Right ventricle myocardium inferior (tissue), 1 donor: Measurements from ENCODE around the gene IHH. TPM values are rescaled to one million over a fixed set of nuclear protein-coding genes. Genes with fewer than 3 reads are reported as not detected.
A peak's percentile ranks its signal among the peaks of the same experiment; 100 is the strongest.

Experiments
- ATAC-seq: fragments of 200-7000 bp; cut with Tn5 transposase; one replicate; pipeline ENCODE4 v1.9.1; 2020; ENCODE audit warnings: mild to moderate bottlenecking, moderate library complexity
- DNase-seq: peaks from one replicate; pipeline ENCODE4 v3.0.0; 2021; ENCODE audit errors: missing footprints
- intact Hi-C: fragments of 100-400 bp; cut with DNase I; formaldehyde crosslinking; loops from one replicate; pipeline ENCODE4 v1.11.0; 2022
- long read RNA-seq: library from polyadenylated mRNA; unstranded; transcript quantifications from one replicate; pipeline ENCODE4 v2.0.0, GENCODE V29; 2021
- total RNA-seq: library from RNA; stranded (reverse); fragmentation: NEBNext Ultra II Directional; extraction: Animal tissue kit (Norgen Biotek cat#: 25700); gene quantifications from one replicate; pipeline ENCODE4 v1.2.1, GENCODE V29; 2021
- donor health status: DM: no; HTN: yes; CAD: no; lungs with severe emphysema.

The IHH gene
- total RNA-seq = not detected
- long read RNA-seq = 0 reads

DNA sequence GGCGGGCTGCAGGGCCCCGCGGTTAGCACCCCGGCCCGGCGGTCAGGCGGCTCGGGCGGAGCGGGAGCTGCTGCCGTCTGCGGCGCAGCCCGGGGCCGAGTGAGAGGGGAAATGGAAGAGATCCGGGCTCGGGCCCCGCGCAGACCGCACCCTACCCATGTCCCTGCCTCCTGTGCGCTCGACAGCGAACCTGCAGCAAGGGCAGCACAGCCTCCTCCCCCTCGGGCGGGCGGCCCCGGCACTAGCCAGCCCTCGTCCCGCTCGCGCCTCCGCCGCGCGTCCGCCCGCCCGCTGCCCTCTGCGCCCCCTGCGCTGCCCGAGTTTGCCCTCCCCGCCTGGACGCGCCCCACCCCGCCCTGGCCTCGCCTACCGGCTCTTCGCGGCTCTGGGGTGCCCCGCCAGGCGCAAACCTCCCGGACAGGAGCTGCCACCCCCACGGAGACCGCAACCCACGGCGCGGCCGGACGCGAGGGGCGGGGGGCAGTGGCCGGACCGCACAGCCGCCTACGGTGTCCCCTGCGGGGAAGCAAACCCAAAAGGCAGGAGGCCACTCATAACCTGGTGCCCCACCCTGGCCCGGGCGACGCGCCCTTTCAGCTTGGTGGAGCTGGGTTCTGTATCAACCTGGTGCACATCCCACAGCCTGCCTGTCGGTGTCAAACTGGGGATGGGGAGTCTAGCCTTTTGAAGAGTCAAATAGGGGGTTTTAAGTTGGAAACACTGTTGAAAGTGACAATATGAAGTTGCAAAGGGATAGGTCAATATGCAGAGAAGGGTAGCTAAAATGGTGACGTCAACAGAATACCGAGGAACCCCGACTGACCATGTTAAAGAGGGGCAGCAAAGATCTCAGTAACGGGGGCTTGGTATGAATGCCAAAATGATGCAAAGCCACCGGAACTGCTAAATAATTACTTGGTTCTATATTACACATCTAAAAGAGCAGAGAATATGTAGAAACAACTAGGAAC, at the start of gene IHH:
TSS of gene IHH (minus strand) at position 101 of the 971 bp plus-strand sequence. CDS start 454 bp downstream, outside the sequence.
- no peak for DNase-seq
- intact Hi-C loops = no loop called here
- ATAC-seq = no peak

DNA sequence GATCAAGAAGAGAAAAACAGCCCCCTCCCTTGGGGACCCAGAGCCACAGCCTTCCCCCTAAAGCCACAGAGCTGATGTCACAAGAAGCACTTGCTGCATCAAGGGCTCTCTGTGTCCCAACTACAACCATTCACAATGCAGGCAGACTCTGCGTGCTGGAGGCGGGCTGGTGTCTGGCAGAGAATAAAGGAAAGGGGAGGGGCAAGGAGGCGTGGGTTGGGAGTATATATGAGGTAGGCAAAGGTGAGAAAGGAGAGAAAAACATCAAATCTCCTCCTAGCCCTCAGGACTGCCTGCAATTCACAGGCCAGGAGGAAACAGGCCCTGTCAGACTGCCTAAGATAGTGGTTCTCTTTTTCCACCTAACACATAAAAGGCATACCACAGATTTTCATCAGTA, 48.8 kb upstream of the IHH start:
- intact Hi-C loops = no loop called here
- no peak for ATAC-seq
- DNase-seq = no peak

DNA sequence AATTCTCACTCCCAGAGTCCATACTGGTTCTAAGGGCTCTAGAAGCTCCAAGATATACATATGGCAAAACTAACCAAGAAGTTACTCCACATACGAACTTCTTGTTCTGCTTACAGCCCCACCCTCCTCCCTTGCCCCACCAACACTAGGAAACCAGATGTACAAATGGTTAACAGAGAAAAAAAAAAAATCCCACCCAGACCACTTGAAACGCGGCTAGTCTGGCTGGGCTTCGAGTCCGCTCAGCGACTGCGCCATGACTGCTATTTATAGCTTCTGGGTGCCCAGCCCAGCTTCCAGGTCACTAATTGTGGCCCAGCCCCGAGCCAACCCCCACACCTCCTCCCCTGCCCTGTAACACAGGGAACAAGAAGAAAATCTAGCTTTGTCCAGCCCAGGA, 47.0 kb upstream of the IHH start:
- intact Hi-C loops = no loop called here
- ATAC-seq (no peak), DNase-seq (peak; percentile 45)

DNA sequence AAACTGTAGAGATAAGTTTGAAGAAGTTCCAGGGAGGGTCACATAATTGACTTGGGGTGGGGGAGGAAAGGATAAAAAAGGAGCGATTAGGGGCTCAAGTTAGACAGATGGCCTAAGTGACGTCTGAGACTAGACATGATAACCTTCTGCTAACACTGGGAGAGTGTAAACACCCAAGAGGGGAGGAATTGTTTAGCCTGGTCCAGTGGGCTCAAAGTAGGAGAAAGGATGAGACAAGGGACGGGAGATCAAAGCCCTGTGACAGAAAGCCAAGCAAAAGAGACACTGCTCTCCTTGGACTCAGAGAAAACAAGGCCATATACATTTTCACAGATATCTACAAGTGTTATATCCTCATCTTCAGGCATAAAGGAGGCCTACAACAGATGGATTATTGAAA, 45.5 kb upstream of the IHH start:
- intact Hi-C loops = no loop called here
- DNase-seq (no peak), ATAC-seq (no peak)

DNA sequence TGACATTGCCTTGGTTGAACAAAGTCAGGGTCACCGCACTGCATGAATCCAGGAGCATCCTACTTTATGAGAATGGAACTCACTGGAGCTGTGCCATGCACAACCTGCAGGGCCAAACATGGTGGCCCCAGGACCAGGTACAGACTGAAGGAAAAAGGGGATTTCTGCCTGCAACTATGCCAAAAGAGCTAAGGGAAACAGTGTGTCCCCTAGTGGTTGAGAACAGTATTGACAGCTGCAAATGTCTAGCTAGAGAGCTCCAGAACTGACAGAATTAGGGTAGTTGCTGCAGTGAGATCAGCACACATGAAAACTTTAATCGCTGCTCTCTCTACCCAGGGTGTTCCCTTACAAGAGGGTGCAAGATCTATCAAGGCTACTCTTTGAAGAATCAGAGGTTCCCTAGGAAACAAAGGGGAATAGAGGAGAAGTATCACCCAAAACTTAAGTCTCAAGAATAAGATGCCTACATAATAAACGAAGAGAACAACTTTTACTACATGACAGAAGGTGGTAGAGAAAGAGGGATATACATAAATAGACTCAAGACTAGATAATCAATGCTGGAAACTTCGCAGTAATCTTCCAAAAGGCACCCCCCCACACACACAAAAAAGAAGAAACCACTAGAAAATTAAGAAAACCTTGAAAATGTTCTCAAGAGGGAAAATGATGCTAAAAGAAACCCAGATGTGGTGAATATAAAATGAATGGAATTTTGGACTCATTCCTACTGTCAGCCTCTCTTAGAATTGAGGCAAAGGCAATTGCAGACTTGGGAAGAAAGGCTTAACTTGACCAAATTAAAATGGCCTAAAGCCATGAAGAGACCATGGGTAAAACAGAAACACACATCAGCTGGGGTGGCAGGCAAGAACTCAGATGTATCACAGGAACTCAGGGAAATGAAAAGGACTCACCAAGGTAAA, 43.6 kb upstream of the IHH start:
- intact Hi-C loops = no loop called here
- no peak for ATAC-seq
- no peak for DNase-seq

DNA sequence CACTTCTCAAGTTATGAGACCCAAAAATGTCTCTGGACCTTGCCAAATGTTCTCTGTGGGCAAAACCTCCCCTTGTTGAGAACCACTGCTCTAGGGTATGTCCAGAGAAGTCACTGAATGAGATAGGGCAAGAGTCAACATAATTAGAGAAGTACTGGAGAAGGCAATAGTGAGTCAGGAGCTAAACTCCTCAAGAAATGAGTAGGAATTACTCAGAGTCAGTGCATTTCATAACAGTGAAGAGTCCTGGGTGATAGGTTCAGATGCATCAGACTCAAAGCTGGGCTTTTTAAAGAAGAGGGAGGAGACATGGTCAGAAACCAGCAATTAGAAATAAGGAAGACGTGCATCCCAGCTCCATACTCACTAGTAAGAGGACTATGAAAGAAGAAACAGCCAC, 38.6 kb upstream of the IHH start:
- intact Hi-C loops = no loop called here
- DNase-seq (no peak), ATAC-seq (no peak)

DNA sequence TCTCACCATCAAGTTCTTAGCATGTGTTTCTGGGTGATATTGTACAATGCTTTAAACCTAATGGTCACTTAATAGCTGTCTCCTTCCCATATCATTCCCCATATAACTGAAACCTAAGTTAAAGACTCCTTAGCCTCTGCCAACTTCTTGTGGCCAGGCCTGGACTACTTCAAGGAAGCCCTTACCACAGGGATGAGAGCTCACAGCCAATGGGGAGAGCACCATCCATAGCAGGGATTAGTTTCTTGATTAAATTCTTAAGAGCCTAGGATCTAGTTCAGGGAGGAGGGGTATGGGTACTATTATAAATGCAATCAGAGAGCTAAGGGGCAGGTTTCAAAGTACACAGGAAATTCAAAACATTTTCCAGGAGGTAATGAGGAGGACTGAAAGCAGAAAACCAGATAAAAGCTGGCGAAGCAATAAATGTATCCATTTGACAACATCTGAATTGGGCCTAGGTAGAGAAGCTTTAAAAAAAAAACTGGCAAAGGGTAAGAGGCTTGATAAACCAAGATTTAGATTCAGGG, 34.8 kb upstream of the IHH start:
- ATAC-seq (no peak), DNase-seq (no peak)
- intact Hi-C loops = no loop called here

DNA sequence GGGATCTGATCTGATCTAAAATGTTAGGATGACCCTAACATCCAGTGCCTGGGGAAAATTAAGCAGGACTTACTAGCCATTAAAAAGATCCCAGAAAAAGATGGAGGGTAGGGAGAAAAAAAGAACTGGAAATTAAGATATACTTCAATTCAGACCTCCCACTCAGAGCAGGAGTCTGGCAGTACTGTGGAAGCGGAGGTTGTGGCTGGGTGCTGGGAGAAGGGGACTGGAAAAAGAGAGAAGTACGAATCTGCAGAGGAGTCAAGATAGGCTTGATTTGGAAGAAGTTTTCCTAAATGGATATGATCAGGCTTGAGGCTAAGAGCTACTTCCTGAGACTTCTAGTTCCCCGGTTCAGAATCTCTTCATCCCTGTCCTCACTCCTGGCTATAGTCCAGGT, 33.5 kb upstream of the IHH start:
- intact Hi-C loops = no loop called here
- ATAC-seq (no peak), DNase-seq (no peak)

DNA sequence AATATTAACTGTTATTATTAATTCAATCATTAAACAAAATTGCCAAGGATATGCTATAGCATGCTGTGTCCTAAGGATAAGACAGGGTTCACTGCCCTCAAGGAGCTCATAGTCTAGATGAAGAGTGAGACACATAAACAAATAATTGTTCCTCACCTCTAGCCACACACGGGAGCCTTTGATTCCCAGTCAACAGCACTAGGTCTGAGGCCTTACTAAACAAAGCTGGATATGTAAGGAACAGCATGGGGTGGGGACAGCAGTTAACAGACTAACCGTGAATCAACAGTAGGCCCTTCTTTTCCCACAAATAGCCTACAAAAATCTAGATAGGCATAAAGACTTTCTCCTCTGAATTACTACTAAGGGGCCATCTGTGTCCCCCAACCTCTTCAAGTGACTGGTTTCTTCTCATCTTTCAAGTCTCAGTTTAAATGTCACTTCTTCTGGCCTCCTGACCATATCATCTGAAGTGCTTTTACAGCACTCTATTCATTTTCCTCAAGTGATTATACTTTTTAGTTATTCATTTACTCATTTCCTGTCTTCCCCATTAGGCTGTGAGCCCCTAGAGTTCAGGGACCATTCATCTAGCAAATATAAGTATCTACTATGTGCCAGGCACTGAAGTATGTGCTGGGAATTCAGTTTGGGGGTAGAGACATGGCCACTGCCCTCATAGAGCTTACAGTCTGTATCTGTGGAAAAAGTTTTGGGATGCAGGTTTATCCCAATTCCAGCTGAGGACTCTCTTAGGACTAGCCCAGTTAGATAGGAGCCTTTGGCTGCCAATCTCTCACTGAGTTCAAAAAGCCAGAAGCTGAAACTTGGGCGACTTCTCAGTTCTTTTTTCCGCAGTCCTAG, 29.9 kb upstream of the IHH start:
- no peak for DNase-seq

DNA sequence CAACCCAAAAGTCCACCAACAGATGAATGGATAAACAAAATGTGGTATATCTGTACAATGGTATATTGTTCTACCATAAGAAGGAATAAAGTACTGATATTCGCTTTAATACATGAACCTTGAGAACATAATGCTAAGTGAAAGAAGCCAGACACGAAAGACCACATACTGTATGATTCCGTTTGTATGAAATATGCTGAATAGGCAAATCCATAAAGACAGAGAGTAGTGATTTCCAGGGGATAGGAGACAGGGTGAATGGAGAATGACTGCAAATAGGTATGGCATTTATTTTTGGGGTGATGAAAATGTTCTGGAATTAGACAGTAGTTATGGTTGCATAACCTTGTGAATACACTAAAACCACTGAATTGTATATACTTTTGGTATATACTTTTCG, 28.6 kb upstream of the IHH start:
- ATAC-seq (no peak), DNase-seq (no peak)
- intact Hi-C loops = no loop called here

More for the DNA sequence above, 29.9 kb upstream of the IHH start:
- ATAC-seq = no peak
- intact Hi-C loops = no loop called here

DNA sequence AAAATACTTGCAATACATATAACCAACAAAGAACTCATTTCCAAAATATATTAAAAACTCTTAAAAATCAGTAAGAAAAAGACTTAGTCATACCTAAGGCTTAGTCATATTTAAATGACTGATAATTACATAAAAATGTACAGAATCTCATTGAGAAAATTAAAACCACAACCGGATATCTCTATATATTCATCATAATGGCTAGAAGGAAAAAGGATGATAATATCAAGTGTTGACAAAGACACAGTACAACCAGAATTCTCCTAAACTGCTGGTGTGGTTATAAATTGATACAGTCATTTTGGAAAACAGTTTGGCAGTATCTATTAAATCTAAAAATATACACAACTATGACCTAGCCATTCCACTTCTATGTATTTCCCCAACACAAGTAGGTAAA, 27.1 kb upstream of the IHH start:
- ATAC-seq (no peak), DNase-seq (no peak)
- intact Hi-C loops = no loop called here

DNA sequence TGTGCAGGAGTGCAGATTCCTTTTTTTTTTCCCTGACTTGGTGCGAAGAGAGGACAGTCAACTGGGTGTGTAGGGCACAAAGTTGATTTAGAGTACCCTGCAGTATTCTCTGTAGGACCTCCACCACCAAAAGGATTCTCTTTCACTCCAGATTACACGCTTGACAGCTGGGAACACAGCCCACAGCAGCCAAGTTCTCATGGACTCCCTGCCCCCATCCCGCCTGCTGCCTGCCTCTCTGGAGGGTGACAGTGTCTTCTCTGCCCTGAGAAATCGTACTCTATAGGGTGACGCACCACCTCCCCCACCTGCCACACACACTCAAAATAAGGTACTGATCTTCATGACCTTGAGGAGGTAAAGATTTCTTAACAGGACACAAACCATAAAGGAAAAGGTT, 26.6 kb upstream of the IHH start:
- intact Hi-C loops = no loop called here
- DNase-seq (no peak), ATAC-seq (no peak)

DNA sequence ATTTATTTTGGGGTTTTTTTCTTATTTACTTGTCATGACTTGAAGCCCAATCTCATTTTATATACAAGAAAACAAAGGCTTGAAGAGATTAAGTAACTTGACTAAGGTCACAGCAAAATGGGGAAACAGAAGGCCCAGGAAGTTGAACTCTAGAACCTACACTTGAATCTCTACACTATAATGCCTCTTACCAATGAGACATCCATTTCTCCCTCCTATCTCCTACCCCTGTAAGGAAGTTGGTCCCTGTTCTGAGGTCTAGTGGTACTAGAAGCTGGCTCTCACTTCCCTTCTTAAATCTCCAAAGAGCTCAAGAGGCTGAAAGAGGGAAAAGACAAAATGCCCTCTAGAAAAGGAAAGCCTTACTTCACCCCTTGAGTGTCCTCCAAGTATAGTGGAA, 25.5 kb upstream of the IHH start:
- intact Hi-C loops = no loop called here
- ATAC-seq = no peak
- no peak for DNase-seq

- DNase-seq = no peak
- ATAC-seq = no peak
- intact Hi-C loops = no loop called here
Observed at GRCh38 chr2:219084791-219085190, 24.1 kb upstream of the IHH start.

DNA sequence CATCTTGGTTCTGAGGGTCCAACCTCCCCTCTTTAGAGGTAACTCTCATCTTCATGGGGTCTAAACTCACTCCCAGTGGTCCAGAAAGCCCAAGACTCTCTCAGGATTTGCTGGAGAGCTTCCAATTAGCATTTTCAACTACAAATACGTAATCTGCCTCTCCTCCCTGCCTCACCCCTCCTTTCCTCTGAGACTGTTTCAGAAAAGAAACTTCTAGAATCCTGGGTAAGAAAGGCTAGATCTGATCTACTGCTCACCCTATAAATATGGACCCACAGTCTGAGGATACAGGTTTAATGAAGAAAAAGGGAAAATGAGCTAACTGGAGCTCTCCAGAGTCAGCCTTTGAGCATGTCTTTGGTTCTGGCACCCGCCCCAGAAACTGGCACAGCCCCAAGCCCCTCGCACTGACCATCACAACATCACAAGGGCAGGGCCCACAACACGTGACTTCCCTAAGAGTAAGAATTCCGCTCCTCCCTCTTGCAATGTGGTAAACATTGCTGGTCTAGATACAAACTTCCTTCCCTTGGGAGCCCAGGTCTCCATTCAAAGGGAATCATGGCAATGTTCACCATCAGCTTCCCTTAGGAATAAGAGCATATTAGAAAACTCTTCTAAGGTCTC, 21.7 kb upstream of the IHH start:
- DNase-seq (peak; percentile 65), ATAC-seq (no peak)
- intact Hi-C loops = no loop called here

- no peak for DNase-seq
- intact Hi-C loops = no loop called here
- ATAC-seq = no peak
Observed at GRCh38 chr2:219081701-219082331, 21.1 kb upstream of the IHH start.

DNA sequence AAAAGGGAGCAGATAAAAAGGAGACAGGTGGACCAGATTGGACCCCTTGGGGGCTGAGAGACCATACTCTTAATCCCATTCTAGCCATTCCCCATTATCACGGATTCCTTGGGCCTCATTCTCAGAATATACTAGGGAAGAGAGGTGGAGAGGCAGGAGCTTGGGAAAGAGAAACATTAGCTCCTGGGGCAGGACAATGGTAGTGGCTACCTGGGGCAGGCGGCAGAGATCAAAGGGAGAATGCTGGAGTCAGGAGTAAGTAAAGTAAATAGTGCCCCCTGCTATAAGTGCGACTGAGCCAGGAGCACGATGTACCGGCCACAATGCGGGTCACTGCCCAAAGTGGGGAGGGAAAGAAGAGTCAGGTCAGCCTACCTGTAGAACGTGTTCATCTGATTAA, 20.4 kb upstream of the IHH start:
- DNase-seq (no peak), ATAC-seq (no peak)
- intact Hi-C loops = no loop called here

GRCh38 chr2:219079417-219079816, 18.7 kb upstream of the IHH start:
- intact Hi-C loops = no loop called here
- ATAC-seq (no peak), DNase-seq (no peak)
